Astrocyte (in vitro differentiated cells and primary cell): ENCODE results near the gene MADCAM1. TPM values are rescaled to one million over a fixed set of nuclear protein-coding genes. Genes with fewer than 3 reads are reported as not detected.

Experiments
- DNase-seq: peaks from one replicate; pipeline ENCODE4 v3.0.0-alpha.2; 2010; ENCODE audit warnings: low read depth
- FAIRE-seq: peaks from 2 replicates; lab custom pipeline; 2011; peaks lifted over from hg19 to GRCh38; lab: Jason Lieb, UNC
- H2AFZ ChIP-seq: 2 replicates; pipeline ENCODE4 v1.6.0; 2012; ENCODE audit warnings: low read depth, low read length, inconsistent platforms
- H3K27ac ChIP-seq: 2 replicates; pipeline ENCODE4 v1.5.1; 2011; ENCODE audit warnings: low read depth, low read length, inconsistent platforms
- H3K27me3 ChIP-seq: 2 replicates; pipeline ENCODE4 v1.6.0; 2011; ENCODE audit warnings: low read length, inconsistent platforms; ENCODE audit not compliant: insufficient read depth
- H3K36me3 ChIP-seq: 2 replicates; pipeline ENCODE4 v1.5.1; 2011; ENCODE audit warnings: low read length, inconsistent platforms; ENCODE audit not compliant: insufficient read depth
- H3K4me1 ChIP-seq: 2 replicates; pipeline ENCODE4 v1.5.1; 2011; ENCODE audit warnings: low read length, inconsistent platforms; ENCODE audit not compliant: insufficient read depth
- H3K4me2 ChIP-seq: 2 replicates; pipeline ENCODE4 v1.6.0; 2012; ENCODE audit warnings: low read length, inconsistent platforms
- H3K4me3 ChIP-seq: 2 replicates; pipeline ENCODE4 v1.5.1; 2011; ENCODE audit warnings: low read depth, mild to moderate bottlenecking, low read length, inconsistent platforms; ENCODE audit not compliant: insufficient read depth
- H3K79me2 ChIP-seq: 2 replicates; pipeline ENCODE4 v1.6.0; 2012; ENCODE audit warnings: mild to moderate bottlenecking, low read length, inconsistent platforms; ENCODE audit not compliant: insufficient read depth
- H3K9ac ChIP-seq: 2 replicates; pipeline ENCODE4 v1.6.0; 2012; ENCODE audit warnings: mild to moderate bottlenecking, low read length, inconsistent platforms
- H3K9me3 ChIP-seq: 2 replicates; pipeline ENCODE4 v1.5.1; 2012; ENCODE audit warnings: low read depth, mild to moderate bottlenecking, low read length, inconsistent platforms; ENCODE audit not compliant: insufficient read depth
- H4K20me1 ChIP-seq: 2 replicates; pipeline ENCODE4 v1.6.0; 2012; ENCODE audit warnings: low read length, inconsistent platforms; ENCODE audit not compliant: insufficient read depth
- H3K27ac Mint-ChIP-seq: one replicate; pipeline ENCODE4 v1.8.0; 2021; ENCODE audit warnings: mild to moderate bottlenecking, mixed read lengths; ENCODE audit not compliant: unreplicated experiment
- H3K27me3 Mint-ChIP-seq: one replicate; pipeline ENCODE4 v1.8.0; 2021; ENCODE audit warnings: low read depth, mixed read lengths; ENCODE audit not compliant: unreplicated experiment
- H3K36me3 Mint-ChIP-seq: one replicate; pipeline ENCODE4 v1.8.0; 2021; ENCODE audit warnings: low read depth, mixed read lengths; ENCODE audit not compliant: unreplicated experiment
- H3K4me1 Mint-ChIP-seq: one replicate; pipeline ENCODE4 v1.8.0; 2021; ENCODE audit warnings: low read depth, mixed read lengths; ENCODE audit not compliant: unreplicated experiment
- H3K4me3 Mint-ChIP-seq: one replicate; pipeline ENCODE4 v1.8.0; 2021; ENCODE audit warnings: mild to moderate bottlenecking, moderate library complexity, mixed read lengths; ENCODE audit not compliant: unreplicated experiment
- H3K9me3 Mint-ChIP-seq: one replicate; pipeline ENCODE4 v1.8.0; 2021; ENCODE audit warnings: mild to moderate bottlenecking, mixed read lengths; ENCODE audit not compliant: unreplicated experiment
- CTCF ChIP-seq: IDR thresholded peaks from 2 replicates; pipeline ENCODE4 v1.5.1; 2011; ENCODE audit warnings: low read depth, mild to moderate bottlenecking, inconsistent platforms, low read length, moderate library complexity; ENCODE audit not compliant: insufficient read depth
- EZH2 ChIP-seq: IDR thresholded peaks from 2 replicates; pipeline ENCODE4 v1.6.1; 2012; ENCODE audit warnings: mild to moderate bottlenecking, low read length, inconsistent platforms; ENCODE audit not compliant: insufficient read depth
- total RNA-seq: library from RNA; stranded (reverse); gene quantifications from 2 replicates; pipeline ENCODE4 v1.2.1, GENCODE V29; 2021

The MADCAM1 gene
- total RNA-seq, 1 donor from 2014 or later = 0.57 TPM

DNA sequence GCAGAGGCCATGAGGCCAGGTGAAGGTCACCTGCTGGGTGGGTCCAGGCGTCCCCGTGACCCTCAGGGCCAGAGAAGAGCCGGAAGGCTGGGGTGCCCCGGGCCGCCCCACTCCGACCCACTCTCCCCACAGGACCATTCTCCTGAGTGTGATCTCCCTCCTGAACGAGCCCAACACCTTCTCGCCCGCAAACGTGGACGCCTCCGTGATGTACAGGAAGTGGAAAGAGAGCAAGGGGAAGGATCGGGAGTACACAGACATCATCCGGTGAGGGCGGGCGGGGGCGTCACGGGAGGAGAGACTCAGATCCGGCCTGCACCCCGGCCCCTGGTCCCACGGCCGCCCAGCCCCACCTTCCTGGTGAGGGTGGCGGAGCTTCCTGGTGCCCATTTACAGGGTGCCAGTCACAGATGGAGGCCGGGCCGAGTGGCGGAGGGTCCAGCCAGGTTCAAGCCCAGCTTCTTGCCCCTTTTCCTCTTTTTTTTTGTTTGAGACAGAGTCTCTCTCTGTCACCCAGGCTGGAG lies 40.7 kb downstream of the MADCAM1 start:
- H2AFZ ChIP-seq = no peak overlapping the region
- H3K79me2 ChIP-seq = peaks cover 63% of the 10 kb centered on the region
- H3K4me3 Mint-ChIP-seq = no peak overlapping the region
- H3K27me3 Mint-ChIP-seq = no peaks in the 10 kb centered on the region
- FAIRE-seq (no peak), DNase-seq (no peak)
- no peaks in the 10 kb centered on the region for H3K36me3 ChIP-seq
- no peak overlapping the region for H3K27ac Mint-ChIP-seq
- no peaks in the 10 kb centered on the region for H3K27me3 ChIP-seq
- peaks cover 76% of the 10 kb centered on the region for H4K20me1 ChIP-seq
- peaks cover 25% of the 10 kb centered on the region for H3K4me1 ChIP-seq
- H3K4me2 ChIP-seq = no peak overlapping the region
- H3K9me3 Mint-ChIP-seq = no peaks in the 10 kb centered on the region
- no peak for TF ChIP-seq CTCF
- no peak for TF ChIP-seq EZH2
- H3K27ac ChIP-seq = no peak overlapping the region
- H3K9me3 ChIP-seq = no peaks in the 10 kb centered on the region
- H3K4me3 ChIP-seq = no peak overlapping the region
- H3K4me1 Mint-ChIP-seq = peaks cover 11% of the 10 kb centered on the region
- no peak overlapping the region for H3K9ac ChIP-seq
- H3K36me3 Mint-ChIP-seq = peaks cover 3% of the 10 kb centered on the region

- DNase-seq = no peak
- Histone ChIP-seq H3K4me1 (peaks cover 15% of the 10 kb centered on the region), H3K27ac (no peak overlapping the region), H3K9me3 (no peaks in the 10 kb centered on the region), H2AFZ (no peak overlapping the region), H4K20me1 (peaks cover 57% of the 10 kb centered on the region), H3K4me3 (no peak overlapping the region), H3K36me3 (no peaks in the 10 kb centered on the region), H3K9ac (no peak overlapping the region), H3K4me2 (no peak overlapping the region), H3K79me2 (peaks cover 44% of the 10 kb centered on the region), H3K27me3 (no peaks in the 10 kb centered on the region)
- TF ChIP-seq CTCF = no peak
- no peaks in the 10 kb centered on the region for H3K9me3 Mint-ChIP-seq
- H3K27ac Mint-ChIP-seq = no peak overlapping the region
- peaks cover 5% of the 10 kb centered on the region for H3K4me1 Mint-ChIP-seq
- H3K4me3 Mint-ChIP-seq = no peak overlapping the region
- H3K36me3 Mint-ChIP-seq = peaks cover 2% of the 10 kb centered on the region
- no peak for FAIRE-seq
- H3K27me3 Mint-ChIP-seq = no peaks in the 10 kb centered on the region
Observed at GRCh38 chr19:538641-539428, 42.5 kb downstream of the MADCAM1 start.
